MM.1S (cell line): ENCODE results near the gene PDE1A.

Experiments
- DNase-seq: peaks from one replicate; pipeline ENCODE4 v3.0.0-alpha.2; 2015
- H2AFZ ChIP-seq: fragments of 300-600 bp; sonication (generic); 2 replicates; pipeline ENCODE4 v1.6.0; 2016; ENCODE audit warnings: antibody characterized with exemption, low read length
- H3F3A ChIP-seq: fragments of 300-600 bp; sonication (generic); 2 replicates; pipeline ENCODE4 v1.6.1; 2016; ENCODE audit warnings: mild to moderate bottlenecking, antibody characterized with exemption, low read length, moderate library complexity, mixed read lengths; ENCODE audit not compliant: insufficient read depth
- H3K27ac ChIP-seq: fragments of 300-600 bp; sonication (generic); 2 replicates; pipeline ENCODE4 v1.5.1; 2016; ENCODE audit warnings: mild to moderate bottlenecking, low read length
- H3K27me3 ChIP-seq: fragments of 300-600 bp; sonication (generic); replicated peaks from 2 replicates; pipeline ENCODE4 v1.6.0; 2016; ENCODE audit warnings: low read length; ENCODE audit not compliant: insufficient read depth
- H3K36me3 ChIP-seq: fragments of 300-600 bp; sonication (generic); replicated peaks from 2 replicates; pipeline ENCODE4 v1.6.1; 2016; ENCODE audit warnings: mild to moderate bottlenecking, low read length, mixed read lengths; ENCODE audit not compliant: insufficient read depth
- H3K4me1 ChIP-seq: fragments of 300-600 bp; sonication (generic); 2 replicates; pipeline ENCODE4 v1.6.1; 2016; ENCODE audit warnings: low read length, mixed read lengths
- H3K4me2 ChIP-seq: fragments of 300-600 bp; sonication (generic); 2 replicates; pipeline ENCODE4 v1.6.0; 2016; ENCODE audit warnings: low read depth, low read length
- H3K4me3 ChIP-seq: fragments of 300-600 bp; sonication (generic); 2 replicates; pipeline ENCODE4 v1.5.1; 2016; ENCODE audit warnings: low read length, mixed read lengths
- H3K79me2 ChIP-seq: fragments of 300-600 bp; sonication (generic); 2 replicates; pipeline ENCODE4 v1.6.1; 2016; ENCODE audit warnings: mixed run types, low read length, mixed read lengths
- H3K9ac ChIP-seq: fragments of 300-600 bp; sonication (generic); 2 replicates; pipeline ENCODE4 v1.6.1; 2016; ENCODE audit warnings: low read length, mixed read lengths
- H3K9me2 ChIP-seq: fragments of 300-600 bp; sonication (generic); replicated peaks from 2 replicates; pipeline ENCODE4 v1.6.1; 2016; ENCODE audit warnings: mild to moderate bottlenecking, low read length, mixed read lengths; ENCODE audit not compliant: insufficient read depth
- H3K9me3 ChIP-seq: fragments of 300-600 bp; sonication (generic); replicated peaks from 2 replicates; pipeline ENCODE4 v1.6.1; 2016; ENCODE audit warnings: mild to moderate bottlenecking, low read length, mixed read lengths; ENCODE audit not compliant: insufficient read depth
- H4K20me1 ChIP-seq: fragments of 300-600 bp; sonication (generic); 2 replicates; pipeline ENCODE4 v1.6.1; 2016; ENCODE audit warnings: mild to moderate bottlenecking, low read length, moderate library complexity, mixed read lengths; ENCODE audit not compliant: insufficient read depth
- EZH2 ChIP-seq: fragments of 300-600 bp; sonication (generic); optimal IDR thresholded peaks from 2 replicates; pipeline ENCODE3; 2017; ENCODE audit warnings: low read depth, mild to moderate bottlenecking, antibody characterized with exemption, low read length, mixed read lengths
- EZH2phosphoT487 ChIP-seq: fragments of 300-600 bp; sonication (generic); IDR thresholded peaks from 2 replicates; pipeline ENCODE4 v1.6.1; 2018; ENCODE audit warnings: antibody characterized with exemption, low read length
- TF ChIP-seq, protein P1 (sequence below): fragments of 300-600 bp; sonication (generic); IDR thresholded peaks from 2 replicates; pipeline ENCODE4 v1.5.1; 2016; ENCODE audit warnings: antibody characterized with exemption, low read length, mixed read lengths

PDE1A gene

DNA sequence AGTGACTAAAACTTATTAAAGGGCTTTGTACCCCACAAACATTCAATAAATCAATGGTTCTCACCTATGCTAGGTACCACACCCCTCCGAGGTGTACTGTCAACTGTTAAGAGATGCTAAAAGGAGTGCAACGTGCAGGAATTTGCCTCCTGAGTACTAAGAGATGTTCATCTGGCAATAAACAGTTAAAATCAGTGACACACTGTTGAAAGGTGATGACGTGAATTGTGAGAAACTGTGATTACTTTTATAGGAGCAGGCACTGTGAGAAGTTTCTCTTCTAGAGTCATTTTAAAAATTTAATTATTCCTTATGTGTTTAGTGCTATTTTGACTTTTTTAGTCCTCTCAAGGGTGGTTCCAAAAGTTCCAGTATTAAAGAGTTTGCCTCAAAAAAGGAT is 61.0 kb downstream of the PDE1A start:
- Histone ChIP-seq H3K9me2 (no peaks in the 10 kb centered on the region), H3K27ac (no peak overlapping the region), H3F3A (no peaks in the 10 kb centered on the region), H3K79me2 (no peaks in the 10 kb centered on the region), H3K36me3 (no peaks in the 10 kb centered on the region), H2AFZ (no peak overlapping the region), H4K20me1 (no peaks in the 10 kb centered on the region), H3K4me2 (no peak overlapping the region), H3K4me1 (no peaks in the 10 kb centered on the region), H3K27me3 (no peaks in the 10 kb centered on the region), H3K9ac (no peak overlapping the region), H3K9me3 (no peaks in the 10 kb centered on the region), H3K4me3 (no peak overlapping the region)
- TF ChIP-seq EZH2phosphoT487 (no peak), EZH2 (no peak)
- TF ChIP-seq, protein P1, sequence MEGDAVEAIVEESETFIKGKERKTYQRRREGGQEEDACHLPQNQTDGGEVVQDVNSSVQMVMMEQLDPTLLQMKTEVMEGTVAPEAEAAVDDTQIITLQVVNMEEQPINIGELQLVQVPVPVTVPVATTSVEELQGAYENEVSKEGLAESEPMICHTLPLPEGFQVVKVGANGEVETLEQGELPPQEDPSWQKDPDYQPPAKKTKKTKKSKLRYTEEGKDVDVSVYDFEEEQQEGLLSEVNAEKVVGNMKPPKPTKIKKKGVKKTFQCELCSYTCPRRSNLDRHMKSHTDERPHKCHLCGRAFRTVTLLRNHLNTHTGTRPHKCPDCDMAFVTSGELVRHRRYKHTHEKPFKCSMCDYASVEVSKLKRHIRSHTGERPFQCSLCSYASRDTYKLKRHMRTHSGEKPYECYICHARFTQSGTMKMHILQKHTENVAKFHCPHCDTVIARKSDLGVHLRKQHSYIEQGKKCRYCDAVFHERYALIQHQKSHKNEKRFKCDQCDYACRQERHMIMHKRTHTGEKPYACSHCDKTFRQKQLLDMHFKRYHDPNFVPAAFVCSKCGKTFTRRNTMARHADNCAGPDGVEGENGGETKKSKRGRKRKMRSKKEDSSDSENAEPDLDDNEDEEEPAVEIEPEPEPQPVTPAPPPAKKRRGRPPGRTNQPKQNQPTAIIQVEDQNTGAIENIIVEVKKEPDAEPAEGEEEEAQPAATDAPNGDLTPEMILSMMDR = no peak
- no peak for DNase-seq

DNA sequence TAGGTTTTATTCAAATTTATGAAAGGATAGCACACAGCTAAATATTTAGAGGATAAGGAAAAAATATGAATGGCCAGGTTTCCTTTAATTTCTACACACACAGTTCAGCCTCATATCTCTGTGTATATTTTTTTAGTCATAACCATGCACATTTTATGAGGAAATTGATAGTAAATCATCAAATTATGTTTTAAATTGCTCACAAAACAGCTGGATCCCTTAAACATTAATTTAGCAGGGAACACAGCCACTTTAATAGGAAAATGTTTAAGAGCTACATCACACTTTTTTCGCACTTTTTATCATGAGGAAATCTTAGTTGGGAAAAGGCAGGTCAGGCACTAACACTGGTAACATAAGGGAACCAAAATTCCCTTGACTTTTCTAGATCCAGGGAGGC is 65.4 kb downstream of the PDE1A start:
- Histone ChIP-seq H3K27me3 (no peaks in the 10 kb centered on the region), H3K27ac (no peak overlapping the region), H3K36me3 (no peaks in the 10 kb centered on the region), H3F3A (no peaks in the 10 kb centered on the region), H3K4me3 (no peak overlapping the region), H3K4me2 (no peak overlapping the region), H3K9me3 (no peaks in the 10 kb centered on the region), H3K4me1 (no peaks in the 10 kb centered on the region), H4K20me1 (no peaks in the 10 kb centered on the region), H3K9ac (no peak overlapping the region), H2AFZ (no peak overlapping the region), H3K9me2 (no peaks in the 10 kb centered on the region), H3K79me2 (no peaks in the 10 kb centered on the region)
- DNase-seq = no peak
- TF ChIP-seq EZH2 = no peak
- TF ChIP-seq, protein P1 = no peak
- TF ChIP-seq EZH2phosphoT487 = no peak

DNA sequence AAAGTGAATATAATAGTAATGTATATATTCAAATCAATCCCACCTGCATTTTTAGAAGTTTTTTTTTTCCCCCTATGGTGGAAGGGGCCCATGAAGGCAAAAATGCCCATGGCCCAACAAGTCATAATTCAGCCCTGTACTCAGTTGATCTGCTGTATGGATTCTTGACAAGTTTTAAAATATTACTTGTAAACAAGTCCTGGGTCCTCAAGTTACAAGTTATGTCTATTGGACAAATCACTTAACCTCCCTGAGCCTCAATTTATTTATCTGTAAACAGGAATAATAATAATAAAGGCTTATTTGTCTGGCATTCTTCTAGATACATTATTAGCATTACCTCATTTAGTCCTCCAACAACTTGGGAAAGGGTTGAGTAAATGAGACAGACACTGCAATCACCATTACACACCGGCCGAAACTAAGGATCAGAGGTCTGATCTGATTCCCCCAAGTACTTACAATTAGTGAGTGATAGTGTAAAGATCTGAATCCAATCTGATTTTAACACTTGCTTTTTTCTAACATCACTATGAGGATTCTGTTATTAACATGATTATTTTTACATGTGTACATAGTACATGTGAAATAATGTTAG is 66.1 kb downstream of the PDE1A start:
- no peaks in the 10 kb centered on the region for H3K27me3 ChIP-seq
- no peak for DNase-seq
- no peak overlapping the region for H3K9ac ChIP-seq
- H3K9me2 ChIP-seq = no peaks in the 10 kb centered on the region
- H3K9me3 ChIP-seq = no peaks in the 10 kb centered on the region
- no peak overlapping the region for H3K27ac ChIP-seq
- no peaks in the 10 kb centered on the region for H3K36me3 ChIP-seq
- H2AFZ ChIP-seq = no peak overlapping the region
- no peaks in the 10 kb centered on the region for H3F3A ChIP-seq
- H3K79me2 ChIP-seq = no peaks in the 10 kb centered on the region
- H4K20me1 ChIP-seq = no peaks in the 10 kb centered on the region
- TF ChIP-seq EZH2phosphoT487 (no peak), EZH2 (no peak)
- TF ChIP-seq, protein P1 = no peak
- H3K4me1 ChIP-seq = no peaks in the 10 kb centered on the region
- no peak overlapping the region for H3K4me2 ChIP-seq
- H3K4me3 ChIP-seq = no peak overlapping the region
